ENCODE measurements around the gene GTPBP6.

GTPBP6 gene

DNA sequence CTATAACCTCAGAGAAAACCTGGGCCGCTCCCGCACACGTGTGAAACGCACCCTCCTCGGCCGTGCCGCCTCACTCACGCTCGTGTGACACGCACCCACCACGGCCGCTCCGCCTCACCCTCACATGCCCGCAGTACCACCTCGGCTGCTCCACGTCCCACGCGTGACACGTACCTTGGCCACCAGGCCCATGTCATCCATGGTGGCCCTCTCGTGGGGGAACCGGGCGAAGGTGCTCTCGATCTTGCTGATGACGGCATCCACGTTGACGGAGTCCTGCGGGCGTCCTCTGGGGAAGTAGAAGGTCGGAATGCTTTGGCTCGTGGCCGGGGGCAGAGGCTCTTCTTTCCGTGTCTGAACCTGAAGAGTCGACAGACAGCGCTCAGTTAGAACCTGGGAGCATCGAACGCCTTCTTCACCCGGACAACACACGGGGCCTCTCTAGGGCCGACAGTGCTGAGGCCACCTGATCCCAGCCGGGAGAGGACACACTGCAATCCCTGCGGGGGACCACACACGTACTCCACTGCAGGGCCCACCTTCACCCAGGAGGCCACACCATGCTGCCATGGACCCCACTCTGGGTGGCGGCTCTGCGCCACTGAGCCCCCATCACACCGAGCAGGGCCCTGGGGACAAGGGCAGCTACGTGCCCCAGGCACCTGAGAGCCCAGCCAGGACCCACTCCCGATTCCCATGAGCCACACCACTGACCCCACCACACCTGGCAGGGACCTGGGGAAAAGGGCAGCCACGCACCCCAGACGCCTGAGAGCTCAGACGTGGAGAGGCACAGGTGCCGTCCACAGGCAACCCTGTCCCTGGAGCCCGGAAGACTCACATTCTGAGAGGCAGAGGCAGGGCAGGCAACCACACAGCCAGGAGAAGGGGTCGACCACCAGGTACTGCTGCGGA, 42.9 kb upstream of the GTPBP6 start:
- TF ChIP-seq, protein P1, sequence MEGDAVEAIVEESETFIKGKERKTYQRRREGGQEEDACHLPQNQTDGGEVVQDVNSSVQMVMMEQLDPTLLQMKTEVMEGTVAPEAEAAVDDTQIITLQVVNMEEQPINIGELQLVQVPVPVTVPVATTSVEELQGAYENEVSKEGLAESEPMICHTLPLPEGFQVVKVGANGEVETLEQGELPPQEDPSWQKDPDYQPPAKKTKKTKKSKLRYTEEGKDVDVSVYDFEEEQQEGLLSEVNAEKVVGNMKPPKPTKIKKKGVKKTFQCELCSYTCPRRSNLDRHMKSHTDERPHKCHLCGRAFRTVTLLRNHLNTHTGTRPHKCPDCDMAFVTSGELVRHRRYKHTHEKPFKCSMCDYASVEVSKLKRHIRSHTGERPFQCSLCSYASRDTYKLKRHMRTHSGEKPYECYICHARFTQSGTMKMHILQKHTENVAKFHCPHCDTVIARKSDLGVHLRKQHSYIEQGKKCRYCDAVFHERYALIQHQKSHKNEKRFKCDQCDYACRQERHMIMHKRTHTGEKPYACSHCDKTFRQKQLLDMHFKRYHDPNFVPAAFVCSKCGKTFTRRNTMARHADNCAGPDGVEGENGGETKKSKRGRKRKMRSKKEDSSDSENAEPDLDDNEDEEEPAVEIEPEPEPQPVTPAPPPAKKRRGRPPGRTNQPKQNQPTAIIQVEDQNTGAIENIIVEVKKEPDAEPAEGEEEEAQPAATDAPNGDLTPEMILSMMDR (IDR thresholded peaks at IDR 0.05; ENCODE audit: insufficient read depth, low read length, poor library complexity, severe bottlenecking): no peak
- TF ChIP-seq EZH2phosphoT487 (conservative IDR thresholded peaks at IDR 0.05; ENCODE audit: low read length): no peak
- Histone ChIP-seq H2AFZ (ENCODE audit: low read depth, low read length, severe bottlenecking) (no peak overlapping the region), H3K79me2 (ENCODE audit: insufficient read depth, low read length) (no peaks in the 10 kb centered on the region), H3K9ac (ENCODE audit: low read length) (no peak overlapping the region), H3K4me2 (ENCODE audit: low read depth, low read length, poor library complexity, severe bottlenecking) (no peak overlapping the region), H3K9me3 (ENCODE audit: insufficient read depth, low read length) (no peaks in the 10 kb centered on the region), H4K20me1 (ENCODE audit: low read depth, low read length) (no peaks in the 10 kb centered on the region), H3K27ac (ENCODE audit: low read depth, low read length) (no peak overlapping the region), H3K4me3 (ENCODE audit: insufficient read depth, low read length, poor library complexity, severe bottlenecking) (no peak overlapping the region), H3K36me3 (ENCODE audit: low read length) (no peaks in the 10 kb centered on the region), H3K9me2 (replicated peaks; ENCODE audit: insufficient read depth, low read length) (no peaks in the 10 kb centered on the region), H3F3A (ENCODE audit: insufficient read depth) (no peaks in the 10 kb centered on the region), H3K27me3 (ENCODE audit: low read length) (no peaks in the 10 kb centered on the region)

DNA sequence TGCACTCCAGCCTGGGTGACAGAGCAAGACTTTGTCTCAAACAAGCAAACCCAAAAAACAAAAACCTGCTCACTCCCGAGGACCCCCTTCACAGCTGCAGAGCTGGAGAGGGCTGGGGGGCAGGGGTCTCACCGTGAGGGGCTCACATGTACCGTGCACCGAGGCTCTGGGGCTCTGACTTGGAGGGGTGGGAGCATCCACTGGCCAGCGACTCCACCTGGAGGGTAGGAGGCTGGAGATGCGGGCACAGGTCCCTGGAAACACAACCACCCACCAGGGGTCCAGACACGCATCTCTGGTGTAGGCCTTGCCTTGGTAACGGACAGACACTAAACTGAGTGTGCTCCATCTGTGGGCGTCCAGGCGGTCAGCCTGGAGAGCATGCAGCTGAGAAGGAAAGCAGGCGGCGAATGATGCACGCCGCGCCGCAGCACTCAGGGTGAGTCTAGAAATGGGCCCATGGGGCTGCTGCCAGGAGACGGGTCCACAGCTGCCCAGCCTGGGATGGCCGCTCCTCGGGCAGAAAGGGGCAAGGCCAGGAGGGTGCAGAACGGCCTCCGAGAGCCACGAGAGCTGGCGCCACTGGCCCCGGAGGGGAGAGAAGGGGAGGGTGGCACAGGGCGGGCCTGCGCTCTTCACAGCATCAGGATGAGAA, 42.0 kb upstream of the GTPBP6 start:
- Histone ChIP-seq H3K27me3 (ENCODE audit: low read length) (no peaks in the 10 kb centered on the region), H3K9me3 (ENCODE audit: insufficient read depth, low read length) (no peaks in the 10 kb centered on the region), H3K36me3 (ENCODE audit: low read length) (no peaks in the 10 kb centered on the region), H3K9me2 (replicated peaks; ENCODE audit: insufficient read depth, low read length) (no peaks in the 10 kb centered on the region), H3K27ac (ENCODE audit: low read depth, low read length) (no peak overlapping the region), H3K4me3 (ENCODE audit: insufficient read depth, low read length, poor library complexity, severe bottlenecking) (no peak overlapping the region), H4K20me1 (ENCODE audit: low read depth, low read length) (no peaks in the 10 kb centered on the region), H3K9ac (ENCODE audit: low read length) (no peak overlapping the region), H3K79me2 (ENCODE audit: insufficient read depth, low read length) (no peaks in the 10 kb centered on the region), H3K4me2 (ENCODE audit: low read depth, low read length, poor library complexity, severe bottlenecking) (no peak overlapping the region), H2AFZ (ENCODE audit: low read depth, low read length, severe bottlenecking) (no peak overlapping the region), H3F3A (ENCODE audit: insufficient read depth) (no peaks in the 10 kb centered on the region)
- TF ChIP-seq, protein P1 (IDR thresholded peaks at IDR 0.05; ENCODE audit: insufficient read depth, low read length, poor library complexity, severe bottlenecking): no peak
- TF ChIP-seq EZH2phosphoT487 (conservative IDR thresholded peaks at IDR 0.05; ENCODE audit: low read length): no peak

DNA sequence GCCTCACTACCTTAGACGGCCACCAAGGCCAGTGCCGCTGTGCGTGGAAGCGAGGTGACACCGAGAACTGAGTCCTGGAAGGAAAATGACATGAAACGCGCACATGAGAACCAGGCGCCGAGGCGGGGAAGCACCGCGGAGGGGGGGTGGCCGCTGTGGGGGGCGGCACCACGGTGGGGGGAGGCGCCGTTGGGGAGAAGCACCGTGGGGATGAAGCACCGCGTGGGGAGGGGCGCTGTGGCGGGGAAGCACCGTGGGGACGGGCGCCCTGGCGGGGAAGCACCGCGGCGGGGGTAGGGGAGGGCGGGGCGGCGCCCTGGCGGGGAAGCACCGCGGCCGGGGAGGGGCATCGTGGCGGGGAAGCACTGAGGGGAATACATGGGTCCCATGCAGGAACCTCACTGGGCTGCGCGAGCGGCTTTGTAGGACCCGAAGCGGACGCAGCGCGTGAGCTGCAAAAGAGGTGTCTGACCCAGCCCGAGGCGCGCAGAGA, 40.1 kb upstream of the GTPBP6 start:
- Histone ChIP-seq H3K9me2 (replicated peaks; ENCODE audit: insufficient read depth, low read length) (no peaks in the 10 kb centered on the region), H3K9me3 (ENCODE audit: insufficient read depth, low read length) (no peaks in the 10 kb centered on the region), H3K4me2 (ENCODE audit: low read depth, low read length, poor library complexity, severe bottlenecking) (no peak overlapping the region), H4K20me1 (ENCODE audit: low read depth, low read length) (no peaks in the 10 kb centered on the region), H3K36me3 (ENCODE audit: low read length) (no peaks in the 10 kb centered on the region), H2AFZ (ENCODE audit: low read depth, low read length, severe bottlenecking) (no peak overlapping the region), H3K9ac (ENCODE audit: low read length) (no peak overlapping the region), H3K79me2 (ENCODE audit: insufficient read depth, low read length) (no peaks in the 10 kb centered on the region), H3K27ac (ENCODE audit: low read depth, low read length) (no peak overlapping the region), H3K27me3 (ENCODE audit: low read length) (no peaks in the 10 kb centered on the region), H3K4me3 (ENCODE audit: insufficient read depth, low read length, poor library complexity, severe bottlenecking) (no peak overlapping the region), H3F3A (ENCODE audit: insufficient read depth) (no peaks in the 10 kb centered on the region)
- TF ChIP-seq, protein P1 (IDR thresholded peaks at IDR 0.05; ENCODE audit: insufficient read depth, low read length, poor library complexity, severe bottlenecking): no peak
- no peak for TF ChIP-seq EZH2phosphoT487 (conservative IDR thresholded peaks at IDR 0.05; ENCODE audit: low read length)

Measured in SU-DHL-6 (cell line).